ENCODE results near the gene DSC2.
A peak's percentile ranks its signal among the peaks of the same experiment; 100 is the strongest.

DSC2 gene

GRCh38 chr18:31097666-31098065 is 4.6 kb downstream of the DSC2 start:
- DNase-seq, result no peak

- no peak for DNase-seq
These were observed 8.3 kb downstream of the DSC2 start for GRCh38 chr18:31093880-31094279.

- DNase-seq, result no peak
These were observed 8.9 kb downstream of the DSC2 start for GRCh38 chr18:31093294-31093693.

GRCh38 chr18:31091350-31091749 is 10.9 kb downstream of the DSC2 start:
- no peak for DNase-seq

GRCh38 chr18:31088532-31088931 is 13.7 kb downstream of the DSC2 start:
- no peak for DNase-seq

- no peak for DNase-seq
These were observed 22.2 kb downstream of the DSC2 start for GRCh38 chr18:31079973-31080372.

- DNase-seq, result no peak
These were observed 24.3 kb downstream of the DSC2 start for GRCh38 chr18:31077878-31078277.

GRCh38 chr18:31072175-31072574 is 30.0 kb downstream of the DSC2 start:
- no peak for DNase-seq

- no peak for DNase-seq
These were observed 32.0 kb downstream of the DSC2 start for GRCh38 chr18:31070206-31070605.

- DNase-seq, result no peak
These were observed 36.0 kb downstream of the DSC2 start for GRCh38 chr18:31066266-31066665.

- no peak for DNase-seq
These were observed 37.0 kb downstream of the DSC2 start for GRCh38 chr18:31065036-31065773.

- no peak for DNase-seq
These were observed 38.1 kb downstream of the DSC2 start for GRCh38 chr18:31064130-31064529.

- no peak for DNase-seq
These were observed 40.3 kb downstream of the DSC2 start for GRCh38 chr18:31061945-31062344.

- no peak for DNase-seq
These were observed 43.3 kb downstream of the DSC2 start for GRCh38 chr18:31058897-31059296.

GRCh38 chr18:31057917-31058316 is 44.3 kb downstream of the DSC2 start:
- DNase-seq, result no peak

- DNase-seq, result no peak
These were observed 45.2 kb downstream of the DSC2 start for GRCh38 chr18:31057051-31057450.

- DNase-seq, result no peak
These were observed 45.9 kb downstream of the DSC2 start for GRCh38 chr18:31056296-31056695.

GRCh38 chr18:31050635-31051034 is 51.6 kb downstream of the DSC2 start:
- DNase-seq, result no peak

- peak; percentile 4 to 34 for DNase-seq
These were observed 53.0 kb downstream of the DSC2 start for GRCh38 chr18:31049189-31049588.

- no peak for DNase-seq
These were observed 54.0 kb downstream of the DSC2 start for GRCh38 chr18:31048216-31048615.

- DNase-seq, result no peak
These were observed 55.3 kb downstream of the DSC2 start for GRCh38 chr18:31046916-31047315.

- no peak for DNase-seq
These were observed 56.6 kb downstream of the DSC2 start for GRCh38 chr18:31045599-31045998.

- no peak for DNase-seq
These were observed 57.3 kb downstream of the DSC2 start for GRCh38 chr18:31044926-31045325.

GRCh38 chr18:31043709-31044108 is 58.5 kb downstream of the DSC2 start:
- DNase-seq, result no peak
